Smooth muscle cell of the brain vasculature (primary cell): Measurements from ENCODE around the gene TFEC.
"Not testable (repeated sequence)": the region's sequence is repeated elsewhere in the genome, so short reads cannot be mapped to it uniquely, and the experiment has no call there.

Source experiments
- DNase-seq: peaks from one replicate; pipeline ENCODE4 v3.0.0-alpha.2; 2012; ENCODE audit warnings: low read depth, low spot score

TFEC gene

GRCh38 chr7:115929736-115930135 lies 100.8 kb downstream of the TFEC start:
- not testable (repeated sequence) for DNase-seq

- DNase-seq: no peak
These were observed 106.2 kb downstream of the TFEC start for GRCh38 chr7:115924411-115924810.

GRCh38 chr7:115920367-115920766 lies 110.2 kb downstream of the TFEC start:
- no peak for DNase-seq

- DNase-seq: no peak
These were observed 115.6 kb downstream of the TFEC start for GRCh38 chr7:115914951-115915350.

GRCh38 chr7:115911465-115911864 lies 119.1 kb downstream of the TFEC start:
- no peak for DNase-seq

GRCh38 chr7:115910541-115911164 lies 119.9 kb downstream of the TFEC start:
- peak; percentile 26 for DNase-seq

GRCh38 chr7:115906731-115907130 lies 123.8 kb downstream of the TFEC start:
- DNase-seq: no peak

- no peak for DNase-seq
These were observed 140.9 kb downstream of the TFEC start for GRCh38 chr7:115889669-115889984.

- DNase-seq: no peak
These were observed 141.4 kb downstream of the TFEC start for GRCh38 chr7:115888981-115889668.

GRCh38 chr7:115885550-115885949 lies 145.0 kb downstream of the TFEC start:
- DNase-seq: no peak
